Suprapubic skin (tissue), 4 donors: Measurements from ENCODE around the gene PPP2R2C. TPM values are rescaled to one million over a fixed set of nuclear protein-coding genes. Genes with fewer than 3 reads are reported as not detected.

Experiments used
- DNase-seq, 2 donors: peaks; one replicate each; pipeline ENCODE4 v3.0.0-alpha.2; 2019; ENCODE audit warnings: low spot score in 2 of 2
- H3K27ac ChIP-seq: fragments of 200-600 bp; sonication (generic); one replicate; pipeline ENCODE4 v1.5.1; 2019
- H3K27me3 ChIP-seq: fragments of 200-600 bp; sonication (generic); one replicate; pipeline ENCODE4 v1.5.1; 2019
- H3K36me3 ChIP-seq: fragments of 200-600 bp; sonication (generic); one replicate; pipeline ENCODE4 v1.5.1; 2019
- H3K4me1 ChIP-seq: fragments of 200-600 bp; sonication (generic); one replicate; pipeline ENCODE4 v1.5.1; 2019
- H3K4me3 ChIP-seq: fragments of 200-600 bp; sonication (generic); one replicate; pipeline ENCODE4 v1.5.1; 2019; ENCODE audit warnings: mild to moderate bottlenecking
- H3K9me3 ChIP-seq: fragments of 200-600 bp; sonication (generic); one replicate; pipeline ENCODE4 v1.5.1; 2019
- CTCF ChIP-seq, 2 donors: fragments of 200-600 bp in 1 of 2; fragments of 450-650 bp in 1 of 2; sonication (generic) in 1 of 2; IDR thresholded peaks; one replicate each; pipeline ENCODE4 v1.5.1; 2016 to 2019; ENCODE audit warnings: antibody characterized with exemption in 2 of 2, mild to moderate bottlenecking in 1 of 2, moderate library complexity in 1 of 2
- EP300 ChIP-seq: sonication (generic); formaldehyde crosslinking; IDR thresholded peaks from one replicate; pipeline ENCODE4 v1.6.1; 2017; ENCODE audit warnings: antibody characterized with exemption
- POLR2A ChIP-seq, 2 donors: fragments of 450-650 bp; IDR thresholded peaks; one replicate each; pipeline ENCODE4 v1.6.1; 2017; ENCODE audit warnings: antibody characterized with exemption in 2 of 2, mild to moderate bottlenecking in 2 of 2, moderate library complexity in 2 of 2
- POLR2AphosphoS5 ChIP-seq, 3 donors: sonication (generic); formaldehyde crosslinking; IDR thresholded peaks; one replicate each; pipeline ENCODE4 v1.6.1; 2017; ENCODE audit warnings: antibody characterized with exemption in 3 of 3
- WGBS: methylation state at CpG from one replicate; pipeline ENCODE4 v1.1.5; 2018; 5-methylcytosine and 5-hydroxymethylcytosine counted together
- total RNA-seq, 4 donors: library from RNA; depleted of rRNA; stranded (reverse); fragments of >200 nt; gene quantifications; one replicate each; pipeline ENCODE4 v1.1.0, GENCODE V29; 2016

PPP2R2C gene
- total RNA-seq, 4 donors from 2014 or later = 42.5 to 81.5 (median 61.0) TPM

- Histone ChIP-seq H3K4me1 (peaks cover 41% of the 10 kb centered on the region), H3K27ac (no peak overlapping the region)
- no peak for DNase-seq
Measured at GRCh38 chr4:6279582-6280289, 192.7 kb downstream of the PPP2R2C start.

GRCh38 chr4:6278801-6279197 lies 193.6 kb downstream of the PPP2R2C start:
- no peak for DNase-seq
- Histone ChIP-seq H3K4me3 (no peak overlapping the region), H3K27me3 (no peaks in the 10 kb centered on the region), H3K9me3 (no peaks in the 10 kb centered on the region), H3K27ac (no peak overlapping the region), H3K4me1 (peaks cover 43% of the 10 kb centered on the region), H3K36me3 (peaks cover 11% of the 10 kb centered on the region)
- TF ChIP-seq EP300 (no peak), POLR2A (IDR thresholded peaks at IDR 0.05) (no peak), POLR2AphosphoS5 (IDR thresholded peaks at IDR 0.05) (no peak), CTCF (IDR thresholded peaks at IDR 0.05) (no peak)
- 47% methylated on average over 5 of the region's 10 CpGs for WGBS

More at GRCh38 chr4:6279582-6280289, 192.7 kb downstream of the PPP2R2C start:
- Histone ChIP-seq H3K4me3 (no peak overlapping the region), H3K9me3 (no peaks in the 10 kb centered on the region), H3K36me3 (peaks cover 11% of the 10 kb centered on the region), H3K27me3 (no peaks in the 10 kb centered on the region)
- WGBS = 69% methylated on average over 14 of the region's 14 CpGs
- TF ChIP-seq POLR2AphosphoS5 (IDR thresholded peaks at IDR 0.05) = no peak
- no peak for TF ChIP-seq EP300
- TF ChIP-seq CTCF (IDR thresholded peaks at IDR 0.05) = no peak
- TF ChIP-seq POLR2A (IDR thresholded peaks at IDR 0.05) = no peak

- H3K36me3 ChIP-seq = peaks cover 11% of the 10 kb centered on the region
- no peaks in the 10 kb centered on the region for H3K9me3 ChIP-seq
- 85% methylated on average over 20 of the region's 21 CpGs for WGBS
- TF ChIP-seq POLR2A (IDR thresholded peaks at IDR 0.05) (no peak), CTCF (IDR thresholded peaks at IDR 0.05) (no peak), EP300 (no peak), POLR2AphosphoS5 (IDR thresholded peaks at IDR 0.05) (no peak)
- no peak overlapping the region for H3K27ac ChIP-seq
- peaks cover 49% of the 10 kb centered on the region for H3K4me1 ChIP-seq
- no peaks in the 10 kb centered on the region for H3K27me3 ChIP-seq
- H3K4me3 ChIP-seq = no peak overlapping the region
- no peak for DNase-seq
Measured at GRCh38 chr4:6277935-6278800, 194.2 kb downstream of the PPP2R2C start.

GRCh38 chr4:6277139-6277802 lies 195.1 kb downstream of the PPP2R2C start:
- Histone ChIP-seq H3K9me3 (no peaks in the 10 kb centered on the region), H3K27ac (no peak overlapping the region), H3K4me3 (no peak overlapping the region), H3K4me1 (peaks cover 53% of the 10 kb centered on the region), H3K27me3 (no peaks in the 10 kb centered on the region), H3K36me3 (peaks cover 11% of the 10 kb centered on the region)
- no peak for DNase-seq
- 84% methylated on average over 20 of the region's 24 CpGs for WGBS
- TF ChIP-seq POLR2A (IDR thresholded peaks at IDR 0.05) = no peak
- TF ChIP-seq POLR2AphosphoS5 (IDR thresholded peaks at IDR 0.05) = no peak
- no peak for TF ChIP-seq CTCF (IDR thresholded peaks at IDR 0.05)
- no peak for TF ChIP-seq EP300
